Right lobe of liver (tissue), 4 donors: ENCODE results near the gene CMC1.

Source experiments
- POLR2A ChIP-seq: fragments of 450-650 bp; IDR thresholded peaks from one replicate; pipeline ENCODE4 v1.6.1; 2017; ENCODE audit warnings: antibody characterized with exemption, mild to moderate bottlenecking
- TF ChIP-seq, protein P1 (sequence below), 4 donors: fragments of 200-600 bp in 3 of 4; fragments of 450-650 bp in 1 of 4; IDR thresholded peaks; one replicate each; pipeline versions ENCODE4 v1.5.1 to v1.8.0; 2016 to 2022; ENCODE audit warnings: antibody characterized with exemption in 4 of 4, mild to moderate bottlenecking in 2 of 4
- donor health status: DM: no; HTN: no; CAD: no.
- donor health status: DM: no; HTN: no; CAD: no.
- donor health status: DM: no; HTN: yes; CAD: no.

DNA sequence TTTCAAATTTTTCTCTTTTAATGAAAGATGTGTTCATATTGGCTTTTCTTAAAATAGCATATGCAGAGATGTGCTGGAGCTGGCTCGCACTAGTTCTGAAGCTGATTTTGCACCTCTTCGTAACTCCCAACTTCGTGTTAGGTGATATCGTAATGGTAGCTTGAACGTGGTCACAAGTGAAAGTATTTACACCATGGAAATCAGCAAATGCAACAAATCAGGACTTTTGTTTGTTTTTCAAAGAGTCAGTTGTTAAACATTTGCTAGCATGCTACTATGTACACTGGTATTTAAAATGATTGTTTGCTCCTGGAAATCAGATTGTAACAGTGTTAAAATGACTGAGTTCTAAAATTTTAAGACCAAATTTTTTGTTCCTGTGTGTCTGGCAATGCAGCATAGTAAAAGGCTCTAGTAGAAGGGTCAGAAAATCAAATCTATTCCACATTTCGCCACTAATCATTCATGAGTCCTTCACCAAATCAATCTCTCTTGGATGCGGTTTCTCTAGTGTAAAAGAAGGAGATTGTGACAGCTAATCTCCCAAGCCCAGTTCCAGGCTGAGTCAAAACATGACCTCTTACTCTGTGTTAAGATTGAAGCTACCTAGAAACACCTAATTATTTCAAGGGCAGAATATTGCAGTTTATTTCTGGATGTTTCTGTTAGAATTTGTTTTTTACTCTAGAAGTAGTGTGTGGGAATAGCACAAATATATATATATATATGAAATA lies 34.3 kb upstream of the CMC1 start:
- TF ChIP-seq, protein P1, sequence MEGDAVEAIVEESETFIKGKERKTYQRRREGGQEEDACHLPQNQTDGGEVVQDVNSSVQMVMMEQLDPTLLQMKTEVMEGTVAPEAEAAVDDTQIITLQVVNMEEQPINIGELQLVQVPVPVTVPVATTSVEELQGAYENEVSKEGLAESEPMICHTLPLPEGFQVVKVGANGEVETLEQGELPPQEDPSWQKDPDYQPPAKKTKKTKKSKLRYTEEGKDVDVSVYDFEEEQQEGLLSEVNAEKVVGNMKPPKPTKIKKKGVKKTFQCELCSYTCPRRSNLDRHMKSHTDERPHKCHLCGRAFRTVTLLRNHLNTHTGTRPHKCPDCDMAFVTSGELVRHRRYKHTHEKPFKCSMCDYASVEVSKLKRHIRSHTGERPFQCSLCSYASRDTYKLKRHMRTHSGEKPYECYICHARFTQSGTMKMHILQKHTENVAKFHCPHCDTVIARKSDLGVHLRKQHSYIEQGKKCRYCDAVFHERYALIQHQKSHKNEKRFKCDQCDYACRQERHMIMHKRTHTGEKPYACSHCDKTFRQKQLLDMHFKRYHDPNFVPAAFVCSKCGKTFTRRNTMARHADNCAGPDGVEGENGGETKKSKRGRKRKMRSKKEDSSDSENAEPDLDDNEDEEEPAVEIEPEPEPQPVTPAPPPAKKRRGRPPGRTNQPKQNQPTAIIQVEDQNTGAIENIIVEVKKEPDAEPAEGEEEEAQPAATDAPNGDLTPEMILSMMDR (IDR thresholded peaks at IDR 0.05), result no peak
- TF ChIP-seq POLR2A, result no peak
